ENCODE measurements around the gene CALM3.

CALM3 gene

DNA sequence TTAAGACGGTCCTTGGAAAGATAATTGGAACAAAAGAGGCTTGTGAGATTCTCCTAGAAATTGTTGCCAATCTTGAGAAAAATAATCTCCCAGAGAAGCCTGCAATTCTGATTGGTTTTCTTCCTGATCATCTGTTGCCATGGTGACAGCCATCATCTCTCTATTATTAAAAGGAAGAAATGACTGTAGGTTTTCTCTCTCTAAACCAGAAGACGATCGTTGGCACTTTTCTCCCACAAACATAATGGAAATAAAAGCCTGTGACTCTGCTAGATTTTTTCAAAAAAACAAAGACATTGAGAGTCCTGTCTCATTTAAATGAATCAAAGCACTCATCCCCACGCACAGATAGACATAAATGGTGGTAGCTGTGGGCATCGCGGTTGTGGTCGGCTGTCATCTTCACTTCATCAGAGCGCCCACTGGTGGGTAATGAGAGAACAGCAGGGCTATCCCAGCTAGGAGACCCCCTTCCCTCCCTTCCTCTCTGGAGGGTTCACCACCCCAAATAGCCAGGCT is 21.7 kb upstream of the CALM3 start:
- no peaks in the 10 kb centered on the region for H3K36me3 ChIP-seq (replicated peaks)
- TF ChIP-seq CTCF (IDR thresholded peaks at IDR 0.05; ENCODE audit: low read depth, low read length, missing control alignments) = no peak
- in situ Hi-C loops (cut with HindIII; ENCODE audit: low pct_ligation_motif_present, low sequenced_read_pairs) = no loop called here

GRCh38 chr19:46580247-46580646 is 20.9 kb upstream of the CALM3 start:
- DNase-seq = no peak
- in situ Hi-C loops (cut with HindIII; ENCODE audit: low pct_ligation_motif_present, low sequenced_read_pairs) = no loop called here
- Histone ChIP-seq H3K4me3 (ENCODE audit: low read depth, low read length) (no peak overlapping the region), H3K36me3 (replicated peaks) (no peaks in the 10 kb centered on the region), H3K27me3 (replicated peaks) (no peaks in the 10 kb centered on the region), H3K27ac (no peak overlapping the region)
- TF ChIP-seq CTCF (IDR thresholded peaks at IDR 0.05; ENCODE audit: low read depth, low read length, missing control alignments) = no peak

More for the DNA sequence above, 21.7 kb upstream of the CALM3 start:
- Histone ChIP-seq H3K27ac (no peak overlapping the region), H3K27me3 (replicated peaks) (no peaks in the 10 kb centered on the region), H3K4me3 (ENCODE audit: low read depth, low read length) (no peak overlapping the region)
- no peak for DNase-seq

DNA sequence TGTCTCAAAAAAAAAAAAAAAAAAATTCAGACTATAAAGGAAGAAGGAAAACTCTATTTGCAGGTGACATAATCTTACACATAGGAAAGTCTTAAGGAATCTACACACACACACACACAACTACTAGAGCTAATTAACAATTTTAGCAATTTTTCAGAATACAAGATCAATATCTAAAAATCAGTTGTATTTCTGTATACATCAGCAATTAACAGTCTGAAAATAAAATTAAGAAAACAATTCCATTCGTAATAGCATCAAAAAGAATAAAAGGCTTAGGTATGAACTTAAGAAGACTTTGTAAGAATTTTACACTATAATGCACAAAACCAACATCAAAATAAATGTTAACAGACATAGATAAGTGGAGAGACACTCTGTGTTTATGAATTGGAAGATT is 15.6 kb upstream of the CALM3 start:
- H3K27ac ChIP-seq = no peak overlapping the region
- no peak for TF ChIP-seq CTCF (IDR thresholded peaks at IDR 0.05; ENCODE audit: low read depth, low read length, missing control alignments)
- no peak for DNase-seq
- H3K4me3 ChIP-seq (ENCODE audit: low read depth, low read length) = no peak overlapping the region
- no peaks in the 10 kb centered on the region for H3K36me3 ChIP-seq (replicated peaks)
- in situ Hi-C loops (cut with HindIII; ENCODE audit: low pct_ligation_motif_present, low sequenced_read_pairs) = no loop called here
- no peaks in the 10 kb centered on the region for H3K27me3 ChIP-seq (replicated peaks)

DNA sequence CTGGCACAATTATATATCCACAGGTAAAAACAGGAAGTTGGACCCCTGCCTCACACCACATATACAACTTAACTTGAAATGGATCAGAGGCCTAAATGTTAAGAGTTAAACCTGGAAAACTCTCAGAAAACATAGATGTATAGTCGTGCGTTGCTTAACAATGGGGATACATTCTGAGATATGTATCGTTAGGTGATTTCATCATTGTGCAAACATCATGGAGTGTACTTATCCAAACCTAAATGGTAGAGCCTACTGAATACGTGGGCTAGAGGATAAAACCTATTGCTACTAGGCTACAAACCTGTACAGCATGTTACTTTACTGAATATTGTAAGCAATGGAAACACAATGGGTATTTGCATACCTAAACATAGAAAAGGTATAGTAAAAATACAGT is 14.8 kb upstream of the CALM3 start:
- H3K27ac ChIP-seq = no peak overlapping the region
- in situ Hi-C loops (cut with HindIII; ENCODE audit: low pct_ligation_motif_present, low sequenced_read_pairs) = no loop called here
- no peaks in the 10 kb centered on the region for H3K27me3 ChIP-seq (replicated peaks)
- no peak overlapping the region for H3K4me3 ChIP-seq (ENCODE audit: low read depth, low read length)
- no peak for TF ChIP-seq CTCF (IDR thresholded peaks at IDR 0.05; ENCODE audit: low read depth, low read length, missing control alignments)
- no peak for DNase-seq
- no peaks in the 10 kb centered on the region for H3K36me3 ChIP-seq (replicated peaks)

GRCh38 chr19:46587861-46588260 is 13.3 kb upstream of the CALM3 start:
- Histone ChIP-seq H3K27ac (no peak overlapping the region), H3K36me3 (replicated peaks) (no peaks in the 10 kb centered on the region), H3K4me3 (ENCODE audit: low read depth, low read length) (no peak overlapping the region), H3K27me3 (replicated peaks) (no peaks in the 10 kb centered on the region)
- TF ChIP-seq CTCF (IDR thresholded peaks at IDR 0.05; ENCODE audit: low read depth, low read length, missing control alignments) = no peak
- DNase-seq = no peak
- in situ Hi-C loops (cut with HindIII; ENCODE audit: low pct_ligation_motif_present, low sequenced_read_pairs) = no loop called here

GRCh38 chr19:46591254-46591653 is 9.9 kb upstream of the CALM3 start:
- Histone ChIP-seq H3K27ac (no peak overlapping the region), H3K4me3 (ENCODE audit: low read depth, low read length) (no peak overlapping the region), H3K27me3 (replicated peaks) (no peaks in the 10 kb centered on the region), H3K36me3 (replicated peaks) (no peaks in the 10 kb centered on the region)
- no peak for DNase-seq
- TF ChIP-seq CTCF (IDR thresholded peaks at IDR 0.05; ENCODE audit: low read depth, low read length, missing control alignments) = no peak
- in situ Hi-C loops (cut with HindIII; ENCODE audit: low pct_ligation_motif_present, low sequenced_read_pairs) = no loop called here

Data from brain microvascular endothelial cell (primary cell).